HG02981 (cell line): Measurements from ENCODE around the gene L3MBTL4.
A peak's percentile ranks its signal among the peaks of the same experiment; 100 is the strongest.

ENCODE experiments used
- ATAC-seq: cut with Tn5 transposase; IDR thresholded peaks from one replicate; pipeline ENCODE4 v1.9.1; 2021; ENCODE audit warnings: mild to moderate bottlenecking, moderate library complexity; ENCODE audit not compliant: unreplicated experiment

L3MBTL4 gene

DNA sequence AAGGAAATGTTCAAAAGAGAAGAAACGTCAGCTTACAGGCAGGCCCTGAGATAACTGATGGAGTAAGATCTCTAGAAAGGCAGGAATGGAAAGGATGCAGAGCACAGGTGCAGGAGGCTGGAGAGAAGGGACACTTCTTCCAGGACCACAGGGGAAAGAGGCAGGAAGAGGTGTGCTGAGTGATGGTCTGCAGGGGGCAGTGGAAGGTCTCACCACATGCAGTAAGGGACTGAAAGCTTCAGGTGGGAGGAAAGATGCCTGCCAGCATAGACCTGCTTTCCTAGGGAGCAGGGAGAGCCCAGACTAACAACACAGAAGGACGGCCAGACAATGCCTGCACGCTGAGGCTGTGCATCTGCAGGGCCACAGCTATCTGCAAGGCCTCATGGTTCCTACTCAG, 156.8 kb downstream of the L3MBTL4 start:
- no peak for ATAC-seq

DNA sequence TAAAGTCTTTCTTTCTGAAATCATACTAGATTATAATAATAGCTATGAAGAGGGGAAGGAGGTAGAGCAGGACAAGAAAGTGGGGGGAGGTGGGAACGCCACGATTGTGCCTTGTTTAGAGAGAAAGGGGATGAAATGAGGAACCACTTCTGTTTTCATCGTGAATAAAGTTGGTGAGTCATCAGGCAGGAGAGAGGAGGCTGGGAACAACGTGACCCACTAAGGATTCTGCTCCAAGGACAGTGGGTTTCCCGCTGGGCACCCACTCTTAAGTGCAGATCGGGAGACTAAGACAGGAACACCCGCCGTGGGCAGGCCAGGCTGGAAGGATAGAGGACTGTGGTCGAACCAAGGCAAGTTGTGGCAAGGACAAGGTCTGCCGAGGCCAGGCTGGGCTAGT, 158.2 kb downstream of the L3MBTL4 start:
- ATAC-seq: no peak

DNA sequence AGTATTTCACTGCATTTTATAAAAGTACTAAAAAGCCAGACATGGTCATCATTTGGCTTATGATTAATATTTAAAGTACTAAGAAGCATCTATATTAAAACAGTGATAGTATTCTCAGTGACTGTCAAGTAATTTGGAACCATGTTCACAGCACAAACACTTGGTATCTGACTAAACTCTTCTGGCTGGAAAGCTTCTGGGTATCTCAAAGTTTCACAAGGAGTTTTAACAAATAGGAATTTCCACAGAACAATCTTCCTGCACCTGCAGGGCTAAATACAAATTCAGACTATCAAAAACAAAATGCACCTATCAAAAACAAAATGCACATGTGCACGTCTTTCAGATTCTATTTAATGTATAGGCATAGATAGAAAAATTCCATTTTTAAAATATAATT, 158.8 kb downstream of the L3MBTL4 start:
- ATAC-seq: no peak

DNA sequence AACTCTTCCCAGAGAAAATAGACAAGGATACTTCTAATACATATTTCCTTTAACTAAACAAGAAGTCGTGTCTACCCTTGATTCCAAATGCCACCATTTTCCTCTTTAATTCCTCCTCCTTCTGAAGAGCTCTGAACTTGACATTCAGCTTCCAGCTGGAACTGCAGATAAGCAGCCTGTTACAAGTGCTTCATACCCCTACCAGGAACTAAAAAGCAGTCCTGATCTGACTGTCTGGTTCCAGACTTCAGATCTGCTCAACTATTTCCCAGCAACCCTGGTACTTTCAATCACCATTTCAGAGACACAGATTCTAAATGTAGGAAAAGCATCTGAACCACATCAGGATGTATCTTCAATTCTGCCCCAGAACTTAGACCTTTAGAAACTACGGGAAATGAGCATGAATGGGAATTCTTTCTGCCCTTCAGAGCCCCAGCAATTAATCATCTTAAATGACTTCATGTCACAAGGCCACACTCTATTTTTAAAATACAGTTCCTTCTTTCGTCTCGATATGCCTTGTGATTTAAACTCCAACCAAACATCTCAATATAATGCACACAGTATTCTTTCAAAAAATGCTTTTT, 159.5 kb downstream of the L3MBTL4 start:
- no peak for ATAC-seq

DNA sequence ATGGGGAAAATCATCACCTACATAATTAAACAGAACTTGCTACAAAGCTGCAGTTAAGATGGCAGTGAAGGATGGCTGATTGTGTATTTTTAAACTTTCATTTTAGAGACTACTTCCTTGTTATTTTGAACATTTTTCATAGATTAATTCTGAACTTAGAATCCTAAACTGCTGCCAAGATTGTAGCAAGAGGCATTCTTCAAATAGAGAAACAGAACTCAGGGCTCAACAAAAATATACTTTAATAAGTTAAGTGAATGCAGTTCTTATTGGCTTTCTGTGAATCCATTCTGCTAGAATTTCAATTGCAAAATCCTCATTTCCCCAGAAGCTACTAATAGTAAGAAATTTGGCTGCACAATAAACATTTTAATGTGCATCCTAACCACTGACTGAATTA, 160.3 kb downstream of the L3MBTL4 start:
- no peak for ATAC-seq

DNA sequence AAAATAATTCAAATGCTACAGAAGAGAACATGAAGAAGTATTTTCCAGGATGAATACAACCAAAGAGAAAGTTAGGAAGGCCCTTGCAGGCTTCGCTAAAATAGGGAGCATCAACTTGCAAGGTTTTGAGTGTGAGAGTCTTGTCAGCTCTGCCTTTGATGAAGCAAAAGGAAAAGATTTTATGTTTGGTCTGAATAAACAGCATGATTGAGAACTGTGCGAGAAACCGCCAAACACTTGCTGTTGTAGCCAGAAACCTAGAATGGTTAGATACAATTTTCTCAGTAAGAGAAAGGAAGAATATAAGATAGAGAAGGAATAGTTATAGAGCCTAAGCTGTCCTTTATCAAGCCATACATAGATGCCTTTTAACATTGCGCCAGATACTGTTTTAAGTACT, 163.6 kb downstream of the L3MBTL4 start:
- ATAC-seq: no peak

DNA sequence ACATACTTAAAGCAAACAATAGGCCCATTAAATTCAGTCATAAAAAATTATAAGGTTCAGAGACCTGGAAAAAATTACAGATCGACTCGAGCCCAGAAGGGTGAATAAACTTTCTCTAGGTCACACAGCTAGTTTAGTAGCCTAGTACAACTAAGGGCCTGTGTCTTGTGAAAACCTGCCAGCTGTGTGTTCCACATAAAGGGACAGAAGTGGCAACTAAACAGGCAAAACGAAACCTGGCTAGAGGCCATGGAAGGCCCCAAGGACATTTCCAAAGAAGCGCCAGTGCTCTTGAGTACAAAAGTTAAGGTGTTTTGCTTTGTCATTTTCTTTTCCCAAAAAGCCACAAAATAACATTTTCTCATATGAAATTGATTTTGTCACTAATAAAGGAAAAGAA, 164.9 kb downstream of the L3MBTL4 start:
- no peak for ATAC-seq

DNA sequence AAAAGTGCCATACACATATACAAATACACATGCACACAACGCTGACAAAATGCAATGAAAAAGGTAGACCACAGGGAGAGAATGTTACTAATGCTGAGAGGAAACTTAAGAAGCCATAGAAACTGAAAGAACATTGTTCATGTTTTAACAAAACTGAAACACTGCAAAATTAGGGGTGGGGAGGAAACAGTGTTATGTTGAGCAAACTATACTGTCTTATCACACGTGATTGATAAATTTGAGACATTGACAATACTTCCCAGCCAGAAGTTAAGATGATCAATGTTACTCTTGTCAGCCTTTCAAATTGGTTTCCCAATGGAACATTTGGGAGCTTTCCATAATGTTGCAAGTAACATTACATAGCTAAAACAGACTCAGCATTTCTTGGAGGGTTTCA, 165.5 kb downstream of the L3MBTL4 start:
- ATAC-seq: peak; percentile 87

DNA sequence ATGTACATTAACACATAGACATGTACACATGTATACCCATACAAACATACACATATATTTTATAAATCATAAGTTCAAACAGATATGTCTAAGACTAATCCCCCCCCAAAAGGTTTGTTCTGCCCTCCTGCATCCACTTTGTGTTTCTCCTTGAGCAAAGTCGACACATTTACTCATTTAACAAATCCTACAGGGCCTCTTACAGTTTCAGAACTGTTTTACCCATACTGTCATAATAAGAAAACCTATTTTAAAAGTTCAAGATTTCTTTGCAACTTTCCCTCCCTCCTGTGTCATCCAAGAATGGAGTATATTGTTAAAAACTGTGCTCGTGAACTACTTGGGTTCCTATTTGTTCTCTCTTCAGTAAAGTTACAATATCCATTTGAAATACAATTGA, 166.7 kb downstream of the L3MBTL4 start:
- ATAC-seq: no peak

DNA sequence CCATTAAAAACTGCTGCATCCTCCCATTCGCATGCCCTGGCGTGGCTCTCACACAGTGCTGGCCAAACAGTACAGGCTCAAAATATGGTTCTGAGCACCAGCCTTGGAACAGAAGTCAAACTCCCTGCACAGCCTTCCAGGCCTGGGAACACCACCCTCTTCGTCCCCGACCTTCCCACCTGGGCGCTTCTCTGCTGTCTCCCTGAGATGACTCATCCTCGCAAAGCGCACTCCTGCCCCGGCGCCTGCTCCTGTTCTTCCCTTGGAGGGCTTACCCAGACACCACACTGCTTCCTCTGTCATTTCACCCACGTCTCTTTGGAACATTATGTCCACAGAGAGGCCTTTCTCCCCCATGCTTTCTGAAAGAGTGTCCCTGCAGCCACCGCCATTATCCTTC, 172.7 kb downstream of the L3MBTL4 start:
- ATAC-seq: no peak

DNA sequence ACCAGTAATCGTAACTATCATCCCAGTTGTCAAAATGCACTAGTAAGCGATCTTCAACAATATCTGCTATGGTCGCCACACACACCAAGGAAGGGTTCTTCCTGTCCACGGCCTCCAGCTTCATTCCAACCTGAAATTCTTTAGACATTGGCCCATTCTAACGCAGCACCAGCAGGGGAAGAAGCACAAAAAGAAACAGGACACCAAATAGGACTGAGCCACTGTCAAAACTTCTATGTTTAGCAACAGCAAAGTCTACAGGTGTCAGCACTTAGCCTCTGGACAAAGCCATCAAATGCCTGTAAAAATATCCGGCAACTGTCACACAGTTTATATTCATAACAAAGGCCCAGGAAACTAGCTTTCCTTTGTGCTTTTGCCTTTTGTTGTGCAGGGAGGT, 175.0 kb downstream of the L3MBTL4 start:
- ATAC-seq: no peak

DNA sequence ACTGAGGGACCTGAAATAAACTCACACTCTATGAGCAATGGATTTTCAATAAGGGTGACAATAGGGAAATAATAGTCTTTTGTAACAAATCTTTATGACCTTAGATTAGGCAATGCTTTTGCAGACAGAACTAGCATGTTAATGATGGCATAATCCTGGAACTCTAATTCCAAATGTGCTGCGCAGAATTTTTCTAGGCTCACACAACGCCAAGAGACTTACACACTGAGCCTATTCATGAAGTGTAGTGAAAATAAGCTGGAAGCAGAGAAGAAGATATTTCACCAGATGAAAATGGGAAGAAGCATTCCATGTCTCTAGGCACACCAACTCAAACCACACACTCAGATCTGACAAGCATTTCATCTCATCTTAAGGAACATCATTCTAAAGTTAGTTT, 178.5 kb downstream of the L3MBTL4 start:
- no peak for ATAC-seq

DNA sequence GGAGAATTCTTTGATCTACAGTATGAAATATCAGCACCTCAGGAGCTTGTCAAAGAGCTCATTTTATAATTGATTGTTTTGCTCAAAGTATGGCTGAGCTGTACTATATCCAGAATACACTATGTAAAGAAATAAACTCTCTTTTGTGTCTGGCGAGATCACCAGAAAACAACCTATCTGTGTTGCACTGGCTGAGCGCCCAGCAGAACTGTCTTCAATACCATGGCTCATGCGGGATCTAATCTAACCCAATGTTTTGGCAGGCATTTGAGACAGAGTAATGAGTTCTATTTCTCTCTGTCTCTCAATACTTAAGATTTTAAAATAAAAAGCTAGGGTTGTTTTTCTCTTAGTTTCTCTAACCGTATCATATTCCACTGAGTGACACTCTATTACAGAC, 192.4 kb downstream of the L3MBTL4 start:
- ATAC-seq: no peak

DNA sequence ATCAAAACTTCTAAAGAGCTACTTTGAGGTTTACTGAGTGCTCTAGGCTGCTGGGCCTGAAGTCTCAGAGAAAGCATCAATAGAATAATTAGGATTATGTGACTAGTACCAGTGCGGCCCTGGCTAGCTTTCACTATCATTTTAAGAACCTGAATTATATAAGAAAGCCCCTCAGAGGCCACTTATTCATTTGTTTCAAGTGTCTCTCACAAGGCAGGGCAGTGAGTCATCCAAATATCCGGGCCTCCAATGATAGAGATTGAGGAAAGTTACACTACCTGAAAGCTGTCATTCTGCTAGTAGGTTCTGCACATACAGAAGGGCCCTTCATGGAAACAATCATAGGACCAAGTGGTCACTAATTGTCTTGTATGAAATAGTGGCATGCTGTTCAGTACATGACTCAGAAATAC, 193.1 kb downstream of the L3MBTL4 start:
- ATAC-seq: peak; percentile 61

DNA sequence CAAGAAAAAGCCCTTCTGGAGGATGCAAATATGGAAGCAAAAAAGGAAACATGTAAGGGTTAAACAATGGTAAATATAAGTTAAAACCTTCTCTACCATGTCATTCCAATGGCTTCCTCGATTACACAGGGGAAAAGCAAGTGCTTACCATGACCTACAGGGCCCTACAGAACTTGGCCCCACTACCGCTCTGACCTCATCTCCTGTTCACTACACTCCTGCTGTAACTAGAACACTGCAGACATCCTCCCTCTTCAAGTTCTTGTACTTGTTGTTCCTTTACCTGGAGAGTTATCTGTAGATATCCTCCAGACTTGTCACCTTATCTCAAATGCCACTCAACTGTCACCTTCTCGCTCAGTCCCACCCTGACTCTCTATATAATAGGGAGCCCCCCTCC, 194.6 kb downstream of the L3MBTL4 start:
- ATAC-seq: no peak

DNA sequence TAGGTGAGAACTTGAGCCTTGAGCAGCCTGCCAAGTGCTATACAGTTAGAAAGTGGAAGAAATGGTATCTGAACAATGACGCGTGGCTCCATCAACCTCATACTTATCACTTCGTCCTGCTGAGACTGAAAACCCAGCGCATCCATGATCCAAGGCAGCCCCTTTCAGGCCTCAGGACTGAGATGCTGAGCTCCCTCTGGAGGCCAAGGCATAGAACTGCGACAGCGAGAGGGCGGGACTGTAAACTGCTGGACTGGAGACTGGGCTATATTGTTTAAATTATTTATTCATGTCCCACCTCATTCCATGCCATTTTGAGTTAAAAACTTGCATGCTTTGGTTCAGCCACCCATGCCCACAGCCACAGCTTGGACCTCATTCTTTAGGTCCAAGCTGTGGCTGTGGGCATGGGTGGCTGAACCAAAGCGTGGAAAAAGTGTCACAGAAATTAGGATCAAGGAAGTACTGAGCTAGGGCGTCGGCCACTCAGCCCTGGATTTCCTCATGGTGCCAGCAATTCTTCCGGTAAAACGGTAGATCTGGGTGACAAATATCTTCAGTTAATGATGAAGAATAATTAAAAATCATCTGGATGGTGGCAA, 195.5 kb downstream of the L3MBTL4 start:
- ATAC-seq: no peak

DNA sequence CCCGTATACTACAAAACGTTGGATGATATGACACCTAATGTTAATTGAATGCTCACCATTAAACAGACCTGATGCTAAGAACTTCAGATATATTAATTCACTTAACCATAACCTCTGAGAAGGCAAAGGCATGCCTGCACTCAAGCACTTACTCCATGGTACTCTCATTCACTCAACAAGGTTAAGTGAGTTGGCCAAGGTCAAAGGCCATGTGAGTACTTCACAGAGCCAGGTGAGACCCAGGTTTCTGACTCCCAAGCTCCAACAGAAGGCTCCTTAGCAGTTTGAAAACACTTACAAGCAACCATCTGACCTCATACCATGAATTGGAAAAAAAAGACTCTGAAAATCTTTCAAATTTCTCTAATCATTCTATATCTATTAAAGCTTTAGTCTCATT, 198.8 kb downstream of the L3MBTL4 start:
- ATAC-seq: no peak

DNA sequence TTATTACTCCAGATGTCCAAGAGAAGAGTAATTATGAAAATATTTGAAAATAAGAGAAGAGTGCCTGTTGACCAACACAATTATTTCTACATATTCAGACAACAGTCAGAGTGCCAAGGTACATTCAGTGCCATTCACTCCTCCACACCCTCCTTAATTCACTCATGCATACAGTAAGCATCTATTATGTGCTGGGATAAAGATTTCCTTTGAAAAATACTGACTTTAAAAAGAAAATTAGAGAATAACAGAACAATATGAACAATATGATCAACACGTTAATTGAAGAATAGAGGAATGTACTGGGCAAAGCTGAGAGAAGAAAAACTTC, 203.6 kb downstream of the L3MBTL4 start:
- ATAC-seq: no peak

DNA sequence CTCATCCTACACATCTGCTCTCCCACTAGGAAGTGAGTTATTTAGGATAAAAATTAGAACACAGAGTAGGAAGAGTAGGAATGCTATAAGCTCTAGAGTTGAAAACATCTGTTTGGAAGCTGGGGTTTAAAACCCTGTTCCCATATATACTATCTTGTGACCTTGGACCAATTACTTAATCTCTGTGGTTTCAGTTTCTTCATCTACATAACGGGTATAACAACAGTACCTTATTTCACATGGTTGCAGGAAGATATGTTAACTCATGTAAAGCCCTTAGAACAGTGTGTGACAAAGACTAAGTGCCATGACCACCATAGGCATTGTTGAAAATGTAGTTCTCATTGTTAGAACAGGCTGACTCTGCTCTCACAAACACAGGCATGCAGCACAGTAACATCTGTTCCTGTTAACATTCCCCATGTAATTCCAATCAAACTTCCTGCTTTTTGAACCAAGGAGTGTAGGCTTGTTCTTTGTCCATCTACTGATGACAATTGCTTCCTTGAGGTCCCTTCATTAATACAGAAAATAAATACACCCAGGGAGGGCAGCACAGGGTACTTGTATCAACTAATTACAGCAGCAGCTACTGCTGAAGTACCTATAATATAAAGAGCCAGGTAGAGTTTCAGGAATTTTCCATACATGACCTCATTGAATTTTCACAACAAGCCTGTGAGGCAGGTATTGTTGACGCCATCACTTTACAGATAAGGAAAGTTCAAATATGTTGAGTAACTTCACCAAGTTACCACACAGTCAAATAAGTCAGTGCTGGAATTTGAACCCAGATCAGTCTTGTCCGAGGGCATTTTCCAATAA, 204.2 kb downstream of the L3MBTL4 start:
- no peak for ATAC-seq

DNA sequence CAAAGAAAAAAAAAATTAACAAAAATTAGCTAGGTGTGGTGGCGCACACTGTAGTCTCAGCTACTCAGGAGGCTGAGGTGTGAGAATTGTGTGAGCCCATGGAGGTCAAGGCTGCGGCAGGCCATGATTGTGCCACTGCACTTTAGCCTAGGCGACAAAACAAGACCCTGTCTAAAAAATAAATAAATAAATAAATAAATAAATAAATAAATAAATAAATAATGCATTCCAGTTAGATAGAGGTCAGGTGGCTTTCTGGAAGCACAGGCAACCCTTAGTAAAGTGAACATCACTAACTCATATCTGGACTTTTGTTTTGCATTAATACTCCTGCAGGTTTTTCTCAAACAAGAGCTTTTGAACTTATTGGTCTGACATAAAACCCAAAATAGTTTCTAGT, 206.8 kb downstream of the L3MBTL4 start:
- ATAC-seq: no peak

DNA sequence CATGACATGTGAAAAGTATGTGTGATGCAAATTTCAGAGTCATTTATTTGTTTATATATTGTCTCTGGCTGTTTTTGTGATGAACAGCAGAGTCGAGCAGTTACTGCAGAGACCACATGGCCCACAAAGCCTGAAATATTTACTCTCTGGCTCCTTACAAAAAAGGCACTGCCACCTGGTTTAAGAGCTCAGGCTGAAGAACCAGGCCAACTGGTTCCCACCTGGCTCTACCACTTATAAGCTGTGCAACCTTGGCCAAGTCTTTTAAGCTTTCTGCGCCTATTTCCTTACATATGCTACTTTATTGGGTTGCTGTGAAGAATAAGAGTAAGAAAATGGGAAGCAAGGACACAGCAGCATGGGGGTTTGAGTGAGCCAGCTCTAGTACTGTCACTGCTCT, 207.6 kb downstream of the L3MBTL4 start:
- ATAC-seq: no peak

DNA sequence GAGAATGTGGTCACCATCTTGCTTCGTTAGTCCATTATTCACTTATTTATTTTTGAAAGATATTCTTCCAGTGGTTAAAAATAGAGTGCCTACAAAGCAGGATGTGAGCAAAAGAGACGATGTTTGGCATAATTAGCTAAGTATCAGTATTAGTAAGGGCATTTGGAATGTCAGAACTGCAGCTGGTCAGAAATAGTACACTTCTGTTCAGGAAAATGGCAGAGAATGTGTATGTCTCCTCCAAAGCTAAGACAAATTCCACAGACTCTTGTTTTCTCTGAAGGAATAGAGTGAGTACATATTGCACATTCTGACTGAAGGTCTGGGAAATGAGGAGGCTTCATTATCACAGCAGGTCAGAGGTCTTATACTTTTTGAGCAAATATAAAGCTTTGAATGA, 209.0 kb downstream of the L3MBTL4 start:
- no peak for ATAC-seq

DNA sequence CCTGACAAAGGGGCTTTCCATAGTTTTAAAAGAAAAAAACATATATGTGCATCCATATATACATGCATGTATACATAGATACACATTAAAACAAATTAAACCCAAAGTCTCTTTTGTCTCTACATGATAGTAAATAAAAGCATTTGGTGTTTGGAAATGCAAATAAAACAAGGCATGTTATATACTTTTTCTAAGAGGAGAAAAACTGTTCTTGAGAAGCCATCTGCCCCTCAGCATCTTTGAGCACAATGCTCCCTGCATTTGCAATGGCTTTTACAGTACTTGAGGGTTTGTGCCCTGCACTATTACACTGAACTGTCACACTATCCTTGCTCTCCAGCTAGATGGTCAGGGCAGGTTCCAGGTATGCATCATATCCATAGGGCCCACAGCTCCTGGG, 210.2 kb downstream of the L3MBTL4 start:
- no peak for ATAC-seq
